ENCODE measurements around the gene U2AF1L4.

DNA sequence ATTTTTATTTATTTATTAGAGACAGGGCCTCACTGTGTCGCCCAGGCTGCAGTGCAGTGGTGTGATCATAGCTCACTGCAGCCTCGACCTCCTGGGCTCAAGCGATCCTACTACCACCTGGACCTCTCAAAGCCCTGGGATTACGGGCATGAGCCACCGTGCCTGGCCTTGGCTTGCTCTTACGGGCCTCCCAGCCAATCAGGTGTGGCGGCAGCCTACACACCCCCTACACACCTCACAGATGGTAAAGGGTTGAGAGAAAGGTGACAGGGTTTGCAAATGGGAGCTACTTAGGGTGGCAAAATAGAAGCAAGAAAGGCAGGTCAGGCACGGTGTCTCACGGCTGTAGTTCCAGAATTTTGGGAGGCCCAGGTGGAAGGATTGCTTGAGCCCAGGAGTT, 41.9 kb downstream of the U2AF1L4 start:
- TF ChIP-seq, protein P1, sequence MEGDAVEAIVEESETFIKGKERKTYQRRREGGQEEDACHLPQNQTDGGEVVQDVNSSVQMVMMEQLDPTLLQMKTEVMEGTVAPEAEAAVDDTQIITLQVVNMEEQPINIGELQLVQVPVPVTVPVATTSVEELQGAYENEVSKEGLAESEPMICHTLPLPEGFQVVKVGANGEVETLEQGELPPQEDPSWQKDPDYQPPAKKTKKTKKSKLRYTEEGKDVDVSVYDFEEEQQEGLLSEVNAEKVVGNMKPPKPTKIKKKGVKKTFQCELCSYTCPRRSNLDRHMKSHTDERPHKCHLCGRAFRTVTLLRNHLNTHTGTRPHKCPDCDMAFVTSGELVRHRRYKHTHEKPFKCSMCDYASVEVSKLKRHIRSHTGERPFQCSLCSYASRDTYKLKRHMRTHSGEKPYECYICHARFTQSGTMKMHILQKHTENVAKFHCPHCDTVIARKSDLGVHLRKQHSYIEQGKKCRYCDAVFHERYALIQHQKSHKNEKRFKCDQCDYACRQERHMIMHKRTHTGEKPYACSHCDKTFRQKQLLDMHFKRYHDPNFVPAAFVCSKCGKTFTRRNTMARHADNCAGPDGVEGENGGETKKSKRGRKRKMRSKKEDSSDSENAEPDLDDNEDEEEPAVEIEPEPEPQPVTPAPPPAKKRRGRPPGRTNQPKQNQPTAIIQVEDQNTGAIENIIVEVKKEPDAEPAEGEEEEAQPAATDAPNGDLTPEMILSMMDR (IDR thresholded peaks at IDR 0.05) = no peak
- no peak for TF ChIP-seq EZH2 (IDR thresholded peaks at IDR 0.05; ENCODE audit: borderline replicate concordance, insufficient read depth, low read depth, low read length, poor library complexity, severe bottlenecking)
